Chondrocyte (in vitro differentiated cells): ENCODE measurements around the gene YPEL3. TPM values are rescaled to one million over a fixed set of nuclear protein-coding genes. Genes with fewer than 3 reads are reported as not detected.

Source experiments
- DNase-seq: peaks from one replicate; pipeline ENCODE4 v3.0.0; 2021; ENCODE audit warnings: mixed read lengths, low spot score
- H3K27ac Mint-ChIP-seq: one replicate; pipeline ENCODE4 v1.8.0; 2021; ENCODE audit warnings: mild to moderate bottlenecking, moderate library complexity, mixed read lengths; ENCODE audit not compliant: unreplicated experiment
- H3K27me3 Mint-ChIP-seq: 2 replicates; pipeline ENCODE4 v1.8.0; 2021; ENCODE audit warnings: low read depth, mixed read lengths
- H3K36me3 Mint-ChIP-seq: 2 replicates; pipeline ENCODE4 v1.8.0; 2021; ENCODE audit warnings: low read depth, mixed read lengths
- H3K4me1 Mint-ChIP-seq: 2 replicates; pipeline ENCODE4 v1.8.0; 2021; ENCODE audit warnings: low read depth, mild to moderate bottlenecking, mixed read lengths
- H3K4me3 Mint-ChIP-seq: one replicate; pipeline ENCODE4 v1.8.0; 2021; ENCODE audit warnings: mild to moderate bottlenecking, moderate library complexity, mixed read lengths; ENCODE audit not compliant: unreplicated experiment
- H3K9me3 Mint-ChIP-seq: 2 replicates; pipeline ENCODE4 v1.8.0; 2021; ENCODE audit warnings: low read depth, mixed read lengths
- CTCF ChIP-seq: fragments of 200-600 bp; sonication (generic); IDR thresholded peaks from 2 replicates; pipeline ENCODE4 v1.5.0; 2021; ENCODE audit warnings: antibody characterized with exemption, mild to moderate bottlenecking, moderate library complexity
- total RNA-seq: library from RNA; stranded (reverse); gene quantifications from 3 replicates; pipeline ENCODE4 v1.2.1, GENCODE V29; 2021

YPEL3 gene
- total RNA-seq, 1 donor from 2014 or later = 23.3 TPM

DNA sequence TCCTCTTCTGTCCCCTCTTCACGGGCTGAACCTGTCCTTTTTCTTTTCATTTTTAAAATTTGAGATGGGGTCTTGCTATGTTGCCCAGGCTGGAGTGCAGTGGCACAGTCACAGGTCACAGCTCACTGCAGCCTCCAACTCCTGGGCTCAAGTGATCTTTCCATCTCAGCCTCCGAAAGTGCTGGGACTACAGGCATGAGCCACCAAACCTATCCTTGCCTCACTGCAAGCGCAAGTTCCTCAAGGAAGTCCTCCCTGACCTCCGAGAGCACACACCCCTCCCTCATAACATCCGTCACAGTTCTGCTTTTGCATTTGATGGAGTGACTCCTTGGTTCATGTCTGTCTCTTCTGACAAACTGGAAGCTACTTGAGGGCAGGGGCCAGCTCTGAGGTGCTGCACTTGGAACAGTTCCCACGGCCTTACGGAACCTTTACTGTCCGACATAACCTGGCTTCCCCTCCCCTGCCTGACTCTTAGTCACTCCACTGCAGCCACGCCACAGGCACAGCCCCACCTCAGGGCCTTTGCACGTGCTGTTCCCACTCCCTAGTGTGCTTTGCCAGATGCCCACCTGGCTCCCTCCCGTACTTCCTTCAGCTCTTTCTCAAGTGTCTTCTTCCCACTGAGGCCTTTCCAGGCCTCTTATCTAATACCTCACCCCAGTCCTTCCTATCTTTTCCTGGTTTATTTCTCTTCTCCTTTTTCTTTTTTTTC is 8.7 kb downstream of the YPEL3 start:
- Mint-ChIP-seq H3K36me3 (peaks cover 12% of the 10 kb centered on the region), H3K27ac (no peak overlapping the region), H3K4me3 (no peak overlapping the region), H3K4me1 (peaks cover 22% of the 10 kb centered on the region), H3K27me3 (no peaks in the 10 kb centered on the region), H3K9me3 (no peaks in the 10 kb centered on the region)
- DNase-seq = no peak
- no peak for TF ChIP-seq CTCF

DNA sequence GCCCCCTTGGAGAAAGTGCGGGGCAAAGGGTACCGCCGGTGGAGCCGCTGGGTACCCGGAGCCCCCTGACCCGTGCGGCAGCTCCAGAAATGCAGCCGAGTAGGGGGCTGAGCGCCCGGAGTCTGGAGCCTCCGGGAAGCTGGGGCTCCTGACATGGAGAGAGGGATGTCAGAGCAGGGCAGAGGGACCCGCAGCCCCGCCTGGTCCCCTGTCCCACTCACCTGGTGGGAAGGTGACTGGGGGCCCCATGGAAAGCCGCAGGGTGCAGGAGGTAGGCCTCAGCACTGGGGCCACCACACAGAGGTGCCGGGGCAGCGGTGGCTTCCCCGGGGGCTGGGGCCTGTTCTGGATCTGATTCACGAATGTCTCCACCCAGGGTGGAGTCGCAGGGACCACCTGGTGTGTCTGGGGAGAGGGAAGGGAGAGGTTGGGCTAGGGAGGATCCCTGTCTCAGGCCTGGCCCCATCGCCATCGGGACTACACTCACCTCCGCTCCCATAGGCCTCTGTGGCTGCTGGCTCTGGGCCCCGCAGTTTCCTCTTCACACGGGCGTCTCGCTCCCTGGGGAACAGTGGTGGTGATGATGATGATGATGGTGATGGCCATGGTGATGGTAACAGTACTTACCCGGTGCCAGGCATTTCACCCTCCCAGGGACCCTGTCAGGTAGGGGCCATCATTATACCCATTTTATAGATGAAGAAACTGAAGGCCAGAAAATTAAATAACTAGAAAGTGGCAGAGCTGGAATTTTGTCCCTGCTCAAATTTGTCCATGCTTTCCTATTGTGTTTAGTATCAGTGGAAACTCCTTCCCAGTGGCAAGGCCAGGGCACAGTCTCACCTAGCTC is 9.5 kb downstream of the YPEL3 start:
- no peaks in the 10 kb centered on the region for H3K27me3 Mint-ChIP-seq
- DNase-seq = no peak
- no peak overlapping the region for H3K27ac Mint-ChIP-seq
- no peak for TF ChIP-seq CTCF
- H3K4me1 Mint-ChIP-seq = peaks cover 15% of the 10 kb centered on the region
- H3K4me3 Mint-ChIP-seq = no peak overlapping the region
- H3K36me3 Mint-ChIP-seq = peaks cover 16% of the 10 kb centered on the region
- no peaks in the 10 kb centered on the region for H3K9me3 Mint-ChIP-seq

GRCh38 chr16:30085820-30086219 is 10.2 kb downstream of the YPEL3 start:
- DNase-seq = no peak
- Mint-ChIP-seq H3K27me3 (no peaks in the 10 kb centered on the region), H3K9me3 (no peaks in the 10 kb centered on the region), H3K36me3 (peaks cover 19% of the 10 kb centered on the region), H3K27ac (no peak overlapping the region), H3K4me1 (peaks cover 15% of the 10 kb centered on the region), H3K4me3 (no peak overlapping the region)
- TF ChIP-seq CTCF = no peak

DNA sequence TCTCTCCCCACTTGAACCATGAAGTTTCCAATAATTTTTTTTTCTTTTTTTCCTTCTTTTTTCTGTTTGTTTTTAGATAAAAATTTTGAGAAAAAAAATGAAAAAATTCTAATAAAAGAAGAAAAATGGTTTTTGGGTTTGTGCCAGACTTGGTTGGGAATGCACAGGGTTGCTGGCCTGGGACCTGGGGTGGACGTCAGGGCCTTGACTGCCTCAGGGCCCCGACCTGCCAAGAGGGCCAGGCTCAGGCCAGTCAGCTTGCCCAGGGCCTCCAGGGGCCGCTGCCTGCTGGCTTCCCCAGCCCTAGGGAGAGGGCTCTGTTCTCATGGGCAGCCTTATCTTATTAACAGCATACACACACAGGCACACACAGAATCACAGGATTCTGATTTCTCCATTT is 10.8 kb downstream of the YPEL3 start:
- H3K27me3 Mint-ChIP-seq = no peaks in the 10 kb centered on the region

More for the DNA sequence above, 10.8 kb downstream of the YPEL3 start:
- Mint-ChIP-seq H3K4me3 (no peak overlapping the region), H3K9me3 (no peaks in the 10 kb centered on the region), H3K4me1 (peaks cover 12% of the 10 kb centered on the region), H3K27ac (no peak overlapping the region), H3K36me3 (peaks cover 19% of the 10 kb centered on the region)
- no peak for DNase-seq
- TF ChIP-seq CTCF = no peak
